B cell (primary cell): ENCODE data around the gene SNRPD3.

Experiments
- CTCF ChIP-seq: fragments of 200-600 bp; IDR thresholded peaks from one replicate; pipeline ENCODE4 v1.8.0; 2022; ENCODE audit warnings: antibody characterized with exemption, mild to moderate bottlenecking
- EZH2 ChIP-seq: IDR thresholded peaks from 2 replicates; pipeline ENCODE4 v1.6.1; 2012; ENCODE audit warnings: borderline replicate concordance, low read depth, mild to moderate bottlenecking, moderate library complexity, low read length; ENCODE audit not compliant: insufficient read depth, poor library complexity, severe bottlenecking

GRCh38 chr22:24592851-24593558 is 37.2 kb downstream of the SNRPD3 start, which contains the start of gene LRRC75B:
- TF ChIP-seq CTCF: no peak
- TF ChIP-seq EZH2: no peak
